Measurements from ENCODE around the gene THSD4. TPM values are rescaled to one million over a fixed set of nuclear protein-coding genes. Genes with fewer than 3 reads are reported as not detected.

Gene THSD4
- polyA plus RNA-seq, 1 donor (not counting 4 experiments of a cell fraction or from before 2014, with no cell fraction given) = 24.5 TPM

DNA sequence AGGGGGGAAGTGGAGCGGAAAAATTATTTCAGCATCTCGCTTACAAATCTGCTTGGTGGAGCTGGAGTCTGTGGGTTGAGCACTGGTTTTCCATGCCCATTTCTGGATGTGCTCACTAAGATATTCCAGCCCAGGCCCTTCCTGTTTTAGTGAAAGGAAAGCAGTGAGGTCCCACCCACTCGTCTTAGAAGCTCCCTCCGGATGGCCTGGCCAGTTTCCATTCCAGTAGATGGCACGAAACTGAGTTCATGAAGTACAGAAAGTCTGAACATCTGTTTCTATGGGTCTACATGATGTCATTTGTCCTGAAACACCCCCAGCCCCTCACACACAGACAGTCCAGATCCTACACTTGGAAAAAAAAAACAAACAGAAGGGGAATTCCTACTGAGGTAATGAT, 31.9 kb upstream of the THSD4 start:
- dilution Hi-C loops (cut with MboI; ENCODE audit: extremely low pct_ligation_motif_present, low sequenced_read_pairs) = no loop called here

DNA sequence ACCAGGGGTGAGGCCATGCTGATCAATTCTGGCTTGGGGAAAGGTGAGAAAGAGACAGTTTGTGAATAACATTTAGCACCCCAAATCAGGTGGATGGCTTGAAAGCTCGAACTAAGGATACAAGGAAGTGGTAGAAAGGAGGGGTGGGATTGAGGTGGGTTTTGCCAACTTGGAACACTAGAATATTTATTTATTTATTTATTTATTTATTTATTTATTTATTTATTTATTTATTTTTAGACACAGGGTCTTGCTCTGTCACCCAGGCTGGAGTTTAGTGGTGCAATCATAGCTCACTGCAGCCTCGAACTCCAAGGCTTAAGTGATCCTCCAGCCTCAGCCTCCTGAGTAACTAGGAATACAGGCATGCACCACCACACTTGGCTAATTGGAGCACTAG, 31.0 kb upstream of the THSD4 start:
- dilution Hi-C loops (cut with MboI; ENCODE audit: extremely low pct_ligation_motif_present, low sequenced_read_pairs) = no loop called here

More for the DNA sequence above, 31.9 kb upstream of the THSD4 start:
- Histone ChIP-seq H3K9me3 (ENCODE audit: control insufficient read depth, low read depth, low read length) (no peaks in the 10 kb centered on the region), H3K4me2 (ENCODE audit: control insufficient read depth, extremely low read depth, insufficient read depth, low read depth, low read length) (no peak overlapping the region), H3K27ac (ENCODE audit: control insufficient read depth, insufficient read depth, low read length) (no peak overlapping the region), H4K20me1 (ENCODE audit: control insufficient read depth, extremely low read depth, insufficient read depth, low read length) (no peaks in the 10 kb centered on the region), H3K36me3 (ENCODE audit: control insufficient read depth in 2 of 2, extremely low read depth in 1 of 2, insufficient read depth in 2 of 2, low read length in 2 of 2) (no peaks in the 10 kb centered on the region), H3K27me3 (ENCODE audit: control insufficient read depth, extremely low read depth, insufficient read depth, low read length) (no peaks in the 10 kb centered on the region), H3K9me1 (ENCODE audit: control insufficient read depth, extremely low read depth, insufficient read depth, low read length) (no peaks in the 10 kb centered on the region), H3K79me2 (ENCODE audit: control insufficient read depth, insufficient read depth, low read length) (no peaks in the 10 kb centered on the region), H3K4me1 (ENCODE audit: control insufficient read depth, extremely low read depth, insufficient read depth, low read length) (peaks cover 34% of the 10 kb centered on the region), H3K4me3 (ENCODE audit: control insufficient read depth in 2 of 3, extremely low read depth in 1 of 3, insufficient read depth in 2 of 3, low read depth in 1 of 3, low read length in 3 of 3) (no peak overlapping the region), H3K9ac (ENCODE audit: control insufficient read depth, extremely low read depth, insufficient read depth, low read length) (no peak overlapping the region), H2AFZ (ENCODE audit: control insufficient read depth, low read length) (no peak overlapping the region)
- TF ChIP-seq EZH2 (IDR thresholded peaks at IDR 0.05; ENCODE audit: low read length) = no peak
- TF ChIP-seq, protein P1, sequence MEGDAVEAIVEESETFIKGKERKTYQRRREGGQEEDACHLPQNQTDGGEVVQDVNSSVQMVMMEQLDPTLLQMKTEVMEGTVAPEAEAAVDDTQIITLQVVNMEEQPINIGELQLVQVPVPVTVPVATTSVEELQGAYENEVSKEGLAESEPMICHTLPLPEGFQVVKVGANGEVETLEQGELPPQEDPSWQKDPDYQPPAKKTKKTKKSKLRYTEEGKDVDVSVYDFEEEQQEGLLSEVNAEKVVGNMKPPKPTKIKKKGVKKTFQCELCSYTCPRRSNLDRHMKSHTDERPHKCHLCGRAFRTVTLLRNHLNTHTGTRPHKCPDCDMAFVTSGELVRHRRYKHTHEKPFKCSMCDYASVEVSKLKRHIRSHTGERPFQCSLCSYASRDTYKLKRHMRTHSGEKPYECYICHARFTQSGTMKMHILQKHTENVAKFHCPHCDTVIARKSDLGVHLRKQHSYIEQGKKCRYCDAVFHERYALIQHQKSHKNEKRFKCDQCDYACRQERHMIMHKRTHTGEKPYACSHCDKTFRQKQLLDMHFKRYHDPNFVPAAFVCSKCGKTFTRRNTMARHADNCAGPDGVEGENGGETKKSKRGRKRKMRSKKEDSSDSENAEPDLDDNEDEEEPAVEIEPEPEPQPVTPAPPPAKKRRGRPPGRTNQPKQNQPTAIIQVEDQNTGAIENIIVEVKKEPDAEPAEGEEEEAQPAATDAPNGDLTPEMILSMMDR (optimal IDR thresholded peaks at IDR 0.05 in 1 of 3, IDR thresholded peaks at IDR 0.05 in 1 of 3, conservative IDR thresholded peaks at IDR 0.05 in 1 of 3; ENCODE audit: extremely low read depth in 1 of 3, insufficient read depth in 2 of 3, low read length in 3 of 3) = no peak
- FAIRE-seq (no peak), DNase-seq (ENCODE audit: low read depth, low spot score) (no peak)

More for the DNA sequence above, 31.0 kb upstream of the THSD4 start:
- Histone ChIP-seq H3K9me1 (ENCODE audit: control insufficient read depth, extremely low read depth, insufficient read depth, low read length) (no peaks in the 10 kb centered on the region), H3K9me3 (ENCODE audit: control insufficient read depth, low read depth, low read length) (peaks cover 2% of the 10 kb centered on the region), H3K27ac (ENCODE audit: control insufficient read depth, insufficient read depth, low read length) (no peak overlapping the region), H3K4me3 (ENCODE audit: control insufficient read depth in 2 of 3, extremely low read depth in 1 of 3, insufficient read depth in 2 of 3, low read depth in 1 of 3, low read length in 3 of 3) (no peak overlapping the region), H3K9ac (ENCODE audit: control insufficient read depth, extremely low read depth, insufficient read depth, low read length) (no peak overlapping the region), H4K20me1 (ENCODE audit: control insufficient read depth, extremely low read depth, insufficient read depth, low read length) (no peaks in the 10 kb centered on the region), H2AFZ (ENCODE audit: control insufficient read depth, low read length) (no peak overlapping the region), H3K27me3 (ENCODE audit: control insufficient read depth, extremely low read depth, insufficient read depth, low read length) (no peaks in the 10 kb centered on the region), H3K4me2 (ENCODE audit: control insufficient read depth, extremely low read depth, insufficient read depth, low read depth, low read length) (no peak overlapping the region), H3K79me2 (ENCODE audit: control insufficient read depth, insufficient read depth, low read length) (no peaks in the 10 kb centered on the region), H3K36me3 (ENCODE audit: control insufficient read depth in 2 of 2, extremely low read depth in 1 of 2, insufficient read depth in 2 of 2, low read length in 2 of 2) (no peaks in the 10 kb centered on the region), H3K4me1 (ENCODE audit: control insufficient read depth, extremely low read depth, insufficient read depth, low read length) (peaks cover 24% of the 10 kb centered on the region)
- FAIRE-seq (no peak), DNase-seq (ENCODE audit: low read depth, low spot score) (no peak)
- no peak for TF ChIP-seq EZH2 (IDR thresholded peaks at IDR 0.05; ENCODE audit: low read length)
- TF ChIP-seq, protein P1 (optimal IDR thresholded peaks at IDR 0.05 in 1 of 3, IDR thresholded peaks at IDR 0.05 in 1 of 3, conservative IDR thresholded peaks at IDR 0.05 in 1 of 3; ENCODE audit: extremely low read depth in 1 of 3, insufficient read depth in 2 of 3, low read length in 3 of 3) = no peak
